NT2/D1 (cell line): ENCODE results near the gene TXLNA.

ENCODE experiments used
- YY1 ChIP-seq: IDR thresholded peaks from 2 replicates; pipeline ENCODE4 v1.6.1; 2011; ENCODE audit not compliant: insufficient read length, insufficient read depth
- ZNF274 ChIP-seq: IDR thresholded peaks from 2 replicates; pipeline ENCODE4 v1.6.1; 2011; ENCODE audit warnings: mild to moderate bottlenecking, low read depth, low read length

- no peak for TF ChIP-seq ZNF274
- TF ChIP-seq YY1, result peak; percentile 30
Observed at GRCh38 chr1:32179443-32180185, at the start of gene TXLNA.
